HepG2 (cell line): Measurements from ENCODE around the gene SPI1. TPM values are rescaled to one million over a fixed set of nuclear protein-coding genes. Genes with fewer than 3 reads are reported as not detected.

Experiments used
- HCFC1 ChIP-seq: fragments of 150-350 bp; IDR thresholded peaks from 2 replicates; pipeline ENCODE4 v1.6.1; 2014; ENCODE audit warnings: low read depth, low read length
- HNRNPLL ChIP-seq: fragments of 200-400 bp; formaldehyde crosslinking; IDR thresholded peaks from 2 replicates; pipeline ENCODE4 v1.6.1; 2017; ENCODE audit warnings: mild to moderate bottlenecking, low read depth, low read length; ENCODE audit not compliant: poor library complexity, severe bottlenecking
- KLF12 ChIP-seq: sonication (generic); formaldehyde crosslinking; IDR thresholded peaks from 2 replicates; pipeline ENCODE4 v1.4.0; 2020; ENCODE audit warnings: missing genetic modification reagents, borderline replicate concordance
- LCORL ChIP-seq, 2 experiments: fragments of 450-650 bp in 1 of 2; sonication (generic) in 1 of 2; formaldehyde crosslinking in 1 of 2; IDR thresholded peaks; 2 replicates each; pipeline versions ENCODE4 v1.5.0 to v1.6.1; 2017 to 2020; ENCODE audit warnings: antibody characterized with exemption in 1 of 2, missing genetic modification reagents in 1 of 2
- NFE2L1 ChIP-seq: sonication (generic); formaldehyde crosslinking; IDR thresholded peaks from 2 replicates; pipeline ENCODE4 v1.4.0; 2020; ENCODE audit warnings: missing genetic modification reagents, mild to moderate bottlenecking, borderline replicate concordance
- RBFOX2 ChIP-seq: fragments of 200-400 bp; formaldehyde crosslinking; IDR thresholded peaks from 2 replicates; pipeline ENCODE4 v1.6.1; 2017; ENCODE audit warnings: low read depth, mild to moderate bottlenecking, low read length
- REL ChIP-seq: sonication (generic); formaldehyde crosslinking; conservative IDR thresholded peaks from 2 replicates; pipeline ENCODE4 v1.8.0; 2022; ENCODE audit warnings: mild to moderate bottlenecking, missing genetic modification reagents, moderate library complexity
- SMAD3 ChIP-seq: sonication (generic); formaldehyde crosslinking; IDR thresholded peaks from 2 replicates; pipeline ENCODE4 v1.4.0; 2020; ENCODE audit warnings: missing genetic modification reagents
- ZNF12 ChIP-seq: sonication (generic); formaldehyde crosslinking; IDR thresholded peaks from 2 replicates; pipeline ENCODE4 v1.5.0; 2020; ENCODE audit warnings: missing genetic modification reagents
- ZNF335 ChIP-seq: sonication (generic); formaldehyde crosslinking; IDR thresholded peaks from 2 replicates; pipeline ENCODE4 v1.4.0; 2020; ENCODE audit warnings: missing genetic modification reagents
- ZNF343 ChIP-seq: sonication (generic); formaldehyde crosslinking; IDR thresholded peaks from 2 replicates; pipeline ENCODE4 v1.4.0; 2020; ENCODE audit warnings: mild to moderate bottlenecking, missing genetic modification reagents
- ZNF761 ChIP-seq: sonication (generic); formaldehyde crosslinking; conservative IDR thresholded peaks from 2 replicates; pipeline ENCODE4 v1.4.0; 2020; ENCODE audit warnings: mild to moderate bottlenecking, missing genetic modification reagents
- polyA plus RNA-seq, 8 experiments: library from polyadenylated mRNA; depleted of rRNA in 3 of 8; stranded (reverse) in 7 of 8; unstranded in 1 of 8; fragments of >200 nt; fragmentation: Illumina TruSeq in 4 of 8; extraction: Trizol in 4 of 8; gene quantifications; 2 replicates each; pipeline versions ENCODE4 v1.2.1 to v1.2.3, GENCODE V29; 2011 to 2016; ENCODE audit warnings: low read depth in 4 of 8, missing spikeins in 1 of 8, mixed read lengths in 1 of 8; ENCODE audit not compliant: insufficient read depth in 1 of 8
- total RNA-seq, 5 experiments: library from RNA; depleted of rRNA; stranded (reverse); fragments of >200 nt; fragmentation: Illumina TruSeq; extraction: Trizol; gene quantifications; 2 replicates each; pipeline ENCODE4 v1.2.3, GENCODE V29; 2016; ENCODE audit warnings: low read depth in 1 of 5
- TF ChIP-seq, protein P1 (sequence below), 2 experiments: sonication (generic) in 1 of 2; formaldehyde crosslinking in 1 of 2; IDR thresholded peaks; 2 replicates each; pipeline versions ENCODE4 v1.4.0 to v1.6.1; 2016 to 2020; ENCODE audit warnings: borderline replicate concordance in 1 of 2, low read depth in 1 of 2, mild to moderate bottlenecking in 1 of 2, missing genetic modification reagents in 1 of 2
- TF ChIP-seq, protein P2 (sequence below): IDR thresholded peaks from 2 replicates; pipeline ENCODE4 v1.6.1; 2016; ENCODE audit warnings: low read depth, missing genetic modification reagents, missing compliant biosample characterization
- TF ChIP-seq, protein P3 (sequence below): sonication (generic); formaldehyde crosslinking; IDR thresholded peaks from 2 replicates; pipeline ENCODE4 v1.8.1; 2023; ENCODE audit warnings: mild to moderate bottlenecking, moderate library complexity, missing genetic modification reagents

SPI1 gene
- total and polyA plus RNA-seq, 2 of the 13 experiments (the other 11 are each of a cell fraction or from before 2014, with no cell fraction given): not detected

DNA sequence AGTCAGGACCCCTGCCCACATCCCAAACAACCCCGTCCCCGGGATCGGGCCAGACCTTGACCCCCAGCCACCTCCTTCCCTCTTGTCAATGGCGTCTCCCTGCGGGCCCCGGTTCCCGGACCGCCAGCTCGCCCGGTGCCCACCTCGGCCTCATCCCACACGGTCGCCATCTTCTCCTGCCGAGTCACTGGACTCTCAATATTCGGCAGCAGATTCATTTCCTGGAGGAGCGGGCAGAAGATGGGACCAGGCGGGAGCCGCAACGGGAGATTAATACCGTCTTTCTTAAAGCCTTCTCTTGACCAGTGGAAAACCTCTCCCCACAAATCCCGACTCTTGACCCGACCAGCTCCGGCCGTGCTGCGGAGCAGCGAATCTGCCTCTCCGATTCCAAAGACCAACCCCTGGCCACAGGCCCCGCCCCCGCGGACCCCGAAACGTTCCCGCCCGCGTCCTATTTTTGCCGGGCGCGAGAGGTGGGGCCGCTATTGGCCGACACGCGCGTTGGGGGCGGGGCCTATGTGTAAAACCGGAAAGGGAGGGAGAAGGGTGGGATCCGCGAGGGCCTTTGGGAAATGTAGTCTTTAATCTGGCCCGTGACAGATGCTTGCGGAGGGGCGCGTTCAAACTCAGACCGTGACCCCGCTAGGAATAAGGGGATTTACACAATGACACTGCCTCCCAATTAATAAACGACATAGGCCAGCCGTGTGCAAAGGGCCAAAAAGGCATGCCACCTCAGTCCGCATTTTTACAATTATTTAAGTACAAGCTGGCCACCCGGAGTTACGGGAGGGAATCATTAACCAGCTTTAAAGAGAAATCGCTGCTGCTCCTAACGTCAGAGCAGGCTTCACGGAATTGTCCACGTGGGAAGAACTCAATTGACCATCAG is 48.0 kb upstream of the SPI1 start, which contains the start of gene PSMC3 (continued):
- TF ChIP-seq RBFOX2 (peak; percentile 79), SMAD3 (peak; percentile 52; the same call in 1 of the 2 replicates), ZNF343 (CRISPR knock-in tag) (0 out of 2 replicates have a peak, but pooled peaks have one; percentile 75), LCORL (IDR thresholded peaks at IDR 0.05) (no peak), LCORL (CRISPR knock-in tag; IDR thresholded peaks at IDR 0.05) (no peak), ZNF761 (CRISPR knock-in tag) (peak; percentile 79; the same call in 1 of the 2 replicates), HNRNPLL (peak; percentile 65), REL (CRISPR knock-in tag) (no peak), ZNF12 (CRISPR knock-in tag) (no peak), HCFC1 (peak; percentile 84), NFE2L1 (CRISPR knock-in tag) (peak; percentile 98), ZNF335 (peak; percentile 42; the same call in 1 of the 2 replicates), KLF12 (peak; percentile 63; the same call in 1 of the 2 replicates)
- TF ChIP-seq, protein P1, sequence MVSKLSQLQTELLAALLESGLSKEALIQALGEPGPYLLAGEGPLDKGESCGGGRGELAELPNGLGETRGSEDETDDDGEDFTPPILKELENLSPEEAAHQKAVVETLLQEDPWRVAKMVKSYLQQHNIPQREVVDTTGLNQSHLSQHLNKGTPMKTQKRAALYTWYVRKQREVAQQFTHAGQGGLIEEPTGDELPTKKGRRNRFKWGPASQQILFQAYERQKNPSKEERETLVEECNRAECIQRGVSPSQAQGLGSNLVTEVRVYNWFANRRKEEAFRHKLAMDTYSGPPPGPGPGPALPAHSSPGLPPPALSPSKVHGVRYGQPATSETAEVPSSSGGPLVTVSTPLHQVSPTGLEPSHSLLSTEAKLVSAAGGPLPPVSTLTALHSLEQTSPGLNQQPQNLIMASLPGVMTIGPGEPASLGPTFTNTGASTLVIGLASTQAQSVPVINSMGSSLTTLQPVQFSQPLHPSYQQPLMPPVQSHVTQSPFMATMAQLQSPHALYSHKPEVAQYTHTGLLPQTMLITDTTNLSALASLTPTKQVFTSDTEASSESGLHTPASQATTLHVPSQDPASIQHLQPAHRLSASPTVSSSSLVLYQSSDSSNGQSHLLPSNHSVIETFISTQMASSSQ (IDR thresholded peaks at IDR 0.05; ENCODE audit: low read depth): no peak
- TF ChIP-seq, protein P1 (CRISPR knock-in tag; IDR thresholded peaks at IDR 0.05; ENCODE audit: borderline replicate concordance): peak; percentile 78
- TF ChIP-seq, protein P2, sequence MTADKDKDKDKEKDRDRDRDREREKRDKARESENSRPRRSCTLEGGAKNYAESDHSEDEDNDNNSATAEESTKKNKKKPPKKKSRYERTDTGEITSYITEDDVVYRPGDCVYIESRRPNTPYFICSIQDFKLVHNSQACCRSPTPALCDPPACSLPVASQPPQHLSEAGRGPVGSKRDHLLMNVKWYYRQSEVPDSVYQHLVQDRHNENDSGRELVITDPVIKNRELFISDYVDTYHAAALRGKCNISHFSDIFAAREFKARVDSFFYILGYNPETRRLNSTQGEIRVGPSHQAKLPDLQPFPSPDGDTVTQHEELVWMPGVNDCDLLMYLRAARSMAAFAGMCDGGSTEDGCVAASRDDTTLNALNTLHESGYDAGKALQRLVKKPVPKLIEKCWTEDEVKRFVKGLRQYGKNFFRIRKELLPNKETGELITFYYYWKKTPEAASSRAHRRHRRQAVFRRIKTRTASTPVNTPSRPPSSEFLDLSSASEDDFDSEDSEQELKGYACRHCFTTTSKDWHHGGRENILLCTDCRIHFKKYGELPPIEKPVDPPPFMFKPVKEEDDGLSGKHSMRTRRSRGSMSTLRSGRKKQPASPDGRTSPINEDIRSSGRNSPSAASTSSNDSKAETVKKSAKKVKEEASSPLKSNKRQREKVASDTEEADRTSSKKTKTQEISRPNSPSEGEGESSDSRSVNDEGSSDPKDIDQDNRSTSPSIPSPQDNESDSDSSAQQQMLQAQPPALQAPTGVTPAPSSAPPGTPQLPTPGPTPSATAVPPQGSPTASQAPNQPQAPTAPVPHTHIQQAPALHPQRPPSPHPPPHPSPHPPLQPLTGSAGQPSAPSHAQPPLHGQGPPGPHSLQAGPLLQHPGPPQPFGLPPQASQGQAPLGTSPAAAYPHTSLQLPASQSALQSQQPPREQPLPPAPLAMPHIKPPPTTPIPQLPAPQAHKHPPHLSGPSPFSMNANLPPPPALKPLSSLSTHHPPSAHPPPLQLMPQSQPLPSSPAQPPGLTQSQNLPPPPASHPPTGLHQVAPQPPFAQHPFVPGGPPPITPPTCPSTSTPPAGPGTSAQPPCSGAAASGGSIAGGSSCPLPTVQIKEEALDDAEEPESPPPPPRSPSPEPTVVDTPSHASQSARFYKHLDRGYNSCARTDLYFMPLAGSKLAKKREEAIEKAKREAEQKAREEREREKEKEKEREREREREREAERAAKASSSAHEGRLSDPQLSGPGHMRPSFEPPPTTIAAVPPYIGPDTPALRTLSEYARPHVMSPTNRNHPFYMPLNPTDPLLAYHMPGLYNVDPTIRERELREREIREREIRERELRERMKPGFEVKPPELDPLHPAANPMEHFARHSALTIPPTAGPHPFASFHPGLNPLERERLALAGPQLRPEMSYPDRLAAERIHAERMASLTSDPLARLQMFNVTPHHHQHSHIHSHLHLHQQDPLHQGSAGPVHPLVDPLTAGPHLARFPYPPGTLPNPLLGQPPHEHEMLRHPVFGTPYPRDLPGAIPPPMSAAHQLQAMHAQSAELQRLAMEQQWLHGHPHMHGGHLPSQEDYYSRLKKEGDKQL (CRISPR knock-in tag): peak; percentile 41; the same call in 1 of the 2 replicates
- TF ChIP-seq, protein P3, sequence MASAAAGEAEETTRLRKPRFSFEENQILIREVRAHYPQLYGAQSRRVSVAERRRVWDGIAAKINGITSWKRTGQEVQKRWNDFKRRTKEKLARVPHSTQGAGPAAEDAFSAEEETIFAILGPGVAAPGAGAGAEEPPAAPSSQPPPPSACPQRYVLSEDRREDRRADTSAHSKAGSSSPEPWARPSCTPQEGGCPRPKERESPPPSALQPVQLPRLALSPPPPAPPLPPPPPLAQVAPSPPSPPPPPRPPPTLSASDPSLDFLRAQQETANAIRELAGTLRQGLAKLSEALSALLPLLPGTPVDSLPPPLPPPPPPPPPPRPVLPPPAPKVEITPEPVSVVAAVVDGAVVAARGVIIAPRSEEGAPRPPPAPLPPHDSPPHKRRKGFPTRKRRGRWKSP (CRISPR knock-in tag): peak; percentile 62; the same call in 1 of the 2 replicates
